ENCODE data around the gene KIF14. TPM values are rescaled to one million over a fixed set of nuclear protein-coding genes. Genes with fewer than 3 reads are reported as not detected.

The KIF14 gene
- total RNA-seq, 1 experiment from 2014 or later, result 17.8 TPM

DNA sequence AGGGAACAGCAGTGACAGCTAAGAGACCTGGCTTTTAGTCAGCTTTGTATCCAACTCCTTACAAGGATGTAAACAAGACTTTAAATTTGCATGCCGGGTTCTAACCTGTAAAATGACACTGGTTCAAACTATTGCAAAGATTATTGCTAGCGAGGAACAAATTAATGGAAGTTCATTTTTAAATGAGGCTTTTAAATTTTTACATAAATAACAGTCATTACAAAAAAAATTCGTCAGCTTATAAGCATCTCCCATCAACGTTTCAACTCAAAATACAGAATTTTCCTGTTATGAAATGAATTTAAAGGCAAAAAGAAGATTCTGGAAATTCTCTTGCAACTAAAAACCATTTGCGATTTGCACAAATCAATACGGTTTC lies 668 bp downstream of the KIF14 start:
- ATAC-seq, result no peak
- POLR2A ChIA-PET, result interaction anchor here (0.7 kb wide), 1 partner anchor 50 kb away, joined by 3 read pairs; the partner anchor contains the start of gene DDX59
- Histone ChIP-seq H3K9me3 (ENCODE audit: control insufficient read depth, insufficient read depth, low read depth, low read length) (no peaks in the 10 kb centered on the region), H3K27me3 (ENCODE audit: control insufficient read depth, insufficient read depth, low read length) (no peaks in the 10 kb centered on the region), H3K36me3 (ENCODE audit: control insufficient read depth, insufficient read depth, low read length) (peaks cover 4% of the 10 kb centered on the region; the same call in 1 of the 2 replicates), H3K27ac (ENCODE audit: low read length) (peak overlapping the region; percentile 84), H3K4me1 (ENCODE audit: control insufficient read depth, insufficient read depth, low read length) (peaks cover 10% of the 10 kb centered on the region; the same call in 1 of the 2 replicates), H3K4me3 (ENCODE audit: low read depth in 2 of 2, low read length in 2 of 2) (peak overlapping the region; percentile 69 to 91)
- in situ Hi-C loops (cut with HindIII; ENCODE audit: low pct_unique_long_range_greater_than_20kb, low sequenced_read_pairs), result no loop called here
- intact Hi-C loops (cut with micrococcal nuclease; ENCODE audit: unreplicated experiment), result loop anchor here (2.0 to 10.0 kb wide), 4 partner anchors 122 to 215 kb away; no protein-coding TSS in a partner anchor
- no peak for DNase-seq (ENCODE audit: low read depth, low spot score)
- CTCF ChIA-PET, result no interaction called here
- BruUV-seq (replicated peaks), result TSS peak; percentile 77
- TF ChIP-seq SIN3A (IDR thresholded peaks at IDR 0.05; ENCODE audit: borderline replicate concordance, insufficient read depth, low read depth, low read length) (no peak), POLR2AphosphoS5 (IDR thresholded peaks at IDR 0.05; ENCODE audit: low read depth, low read length) (no peak), TCF7L2 (IDR thresholded peaks at IDR 0.05; ENCODE audit: low read depth, low read length) (no peak)
- TF ChIP-seq, protein P1, sequence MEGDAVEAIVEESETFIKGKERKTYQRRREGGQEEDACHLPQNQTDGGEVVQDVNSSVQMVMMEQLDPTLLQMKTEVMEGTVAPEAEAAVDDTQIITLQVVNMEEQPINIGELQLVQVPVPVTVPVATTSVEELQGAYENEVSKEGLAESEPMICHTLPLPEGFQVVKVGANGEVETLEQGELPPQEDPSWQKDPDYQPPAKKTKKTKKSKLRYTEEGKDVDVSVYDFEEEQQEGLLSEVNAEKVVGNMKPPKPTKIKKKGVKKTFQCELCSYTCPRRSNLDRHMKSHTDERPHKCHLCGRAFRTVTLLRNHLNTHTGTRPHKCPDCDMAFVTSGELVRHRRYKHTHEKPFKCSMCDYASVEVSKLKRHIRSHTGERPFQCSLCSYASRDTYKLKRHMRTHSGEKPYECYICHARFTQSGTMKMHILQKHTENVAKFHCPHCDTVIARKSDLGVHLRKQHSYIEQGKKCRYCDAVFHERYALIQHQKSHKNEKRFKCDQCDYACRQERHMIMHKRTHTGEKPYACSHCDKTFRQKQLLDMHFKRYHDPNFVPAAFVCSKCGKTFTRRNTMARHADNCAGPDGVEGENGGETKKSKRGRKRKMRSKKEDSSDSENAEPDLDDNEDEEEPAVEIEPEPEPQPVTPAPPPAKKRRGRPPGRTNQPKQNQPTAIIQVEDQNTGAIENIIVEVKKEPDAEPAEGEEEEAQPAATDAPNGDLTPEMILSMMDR (IDR thresholded peaks at IDR 0.05), result no peak
- TF ChIP-seq, protein P2, sequence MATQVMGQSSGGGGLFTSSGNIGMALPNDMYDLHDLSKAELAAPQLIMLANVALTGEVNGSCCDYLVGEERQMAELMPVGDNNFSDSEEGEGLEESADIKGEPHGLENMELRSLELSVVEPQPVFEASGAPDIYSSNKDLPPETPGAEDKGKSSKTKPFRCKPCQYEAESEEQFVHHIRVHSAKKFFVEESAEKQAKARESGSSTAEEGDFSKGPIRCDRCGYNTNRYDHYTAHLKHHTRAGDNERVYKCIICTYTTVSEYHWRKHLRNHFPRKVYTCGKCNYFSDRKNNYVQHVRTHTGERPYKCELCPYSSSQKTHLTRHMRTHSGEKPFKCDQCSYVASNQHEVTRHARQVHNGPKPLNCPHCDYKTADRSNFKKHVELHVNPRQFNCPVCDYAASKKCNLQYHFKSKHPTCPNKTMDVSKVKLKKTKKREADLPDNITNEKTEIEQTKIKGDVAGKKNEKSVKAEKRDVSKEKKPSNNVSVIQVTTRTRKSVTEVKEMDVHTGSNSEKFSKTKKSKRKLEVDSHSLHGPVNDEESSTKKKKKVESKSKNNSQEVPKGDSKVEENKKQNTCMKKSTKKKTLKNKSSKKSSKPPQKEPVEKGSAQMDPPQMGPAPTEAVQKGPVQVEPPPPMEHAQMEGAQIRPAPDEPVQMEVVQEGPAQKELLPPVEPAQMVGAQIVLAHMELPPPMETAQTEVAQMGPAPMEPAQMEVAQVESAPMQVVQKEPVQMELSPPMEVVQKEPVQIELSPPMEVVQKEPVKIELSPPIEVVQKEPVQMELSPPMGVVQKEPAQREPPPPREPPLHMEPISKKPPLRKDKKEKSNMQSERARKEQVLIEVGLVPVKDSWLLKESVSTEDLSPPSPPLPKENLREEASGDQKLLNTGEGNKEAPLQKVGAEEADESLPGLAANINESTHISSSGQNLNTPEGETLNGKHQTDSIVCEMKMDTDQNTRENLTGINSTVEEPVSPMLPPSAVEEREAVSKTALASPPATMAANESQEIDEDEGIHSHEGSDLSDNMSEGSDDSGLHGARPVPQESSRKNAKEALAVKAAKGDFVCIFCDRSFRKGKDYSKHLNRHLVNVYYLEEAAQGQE (IDR thresholded peaks at IDR 0.05; ENCODE audit: insufficient read depth in 1 of 2, low read depth in 2 of 2, low read length in 1 of 2), result no peak

DNA sequence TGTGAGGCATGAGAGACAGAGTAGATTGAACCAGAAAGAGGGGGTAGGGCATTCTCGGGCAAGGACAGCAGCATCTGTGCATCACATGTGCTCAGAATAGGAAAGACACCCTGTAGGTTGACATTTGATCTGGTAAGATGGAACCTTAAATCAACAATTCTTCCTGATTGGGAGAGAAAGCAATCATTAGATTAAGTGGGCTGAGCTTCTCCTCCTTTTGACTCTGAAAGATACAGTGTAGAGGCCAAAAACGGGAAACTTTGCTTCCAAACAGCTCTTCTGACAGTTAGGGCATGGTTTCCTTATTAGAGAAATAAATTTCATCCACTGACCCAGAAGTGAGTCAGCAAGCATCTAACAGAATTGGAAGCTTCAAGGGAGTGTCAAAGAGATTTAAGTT lies 9.7 kb downstream of the KIF14 start:
- H3K4me1 ChIP-seq (ENCODE audit: control insufficient read depth, insufficient read depth, low read length), result no peaks in the 10 kb centered on the region
- no peaks in the 10 kb centered on the region for H3K9me3 ChIP-seq (ENCODE audit: control insufficient read depth, insufficient read depth, low read depth, low read length)
- H3K27me3 ChIP-seq (ENCODE audit: control insufficient read depth, insufficient read depth, low read length), result no peaks in the 10 kb centered on the region
- CTCF ChIA-PET, result interaction anchor here (0.6 kb wide), 1 partner anchor 11 kb away, joined by 3 read pairs; no protein-coding TSS in a partner anchor
- BruUV-seq (replicated peaks), result no TSS peak
- in situ Hi-C loops (cut with HindIII; ENCODE audit: low pct_unique_long_range_greater_than_20kb, low sequenced_read_pairs), result no loop called here
- ATAC-seq (no peak), DNase-seq (ENCODE audit: low read depth, low spot score) (no peak)
- H3K27ac ChIP-seq (ENCODE audit: low read length), result no peak overlapping the region
- peaks cover 12% of the 10 kb centered on the region; the same call in 1 of the 2 replicates for H3K36me3 ChIP-seq (ENCODE audit: control insufficient read depth, insufficient read depth, low read length)
- intact Hi-C loops (cut with micrococcal nuclease; ENCODE audit: unreplicated experiment), result no loop called here
- no peak overlapping the region for H3K4me3 ChIP-seq (ENCODE audit: low read depth in 2 of 2, low read length in 2 of 2)
- POLR2A ChIA-PET, result interaction anchor here (0.5 to 0.6 kb wide), 2 partner anchors 18 to 824 kb away, joined by 4 to 5 read pairs; no protein-coding TSS in a partner anchor
- TF ChIP-seq, protein P2 (IDR thresholded peaks at IDR 0.05; ENCODE audit: insufficient read depth in 1 of 2, low read depth in 2 of 2, low read length in 1 of 2), result no peak
- TF ChIP-seq SIN3A (IDR thresholded peaks at IDR 0.05; ENCODE audit: borderline replicate concordance, insufficient read depth, low read depth, low read length) (no peak), POLR2AphosphoS5 (IDR thresholded peaks at IDR 0.05; ENCODE audit: low read depth, low read length) (no peak), TCF7L2 (IDR thresholded peaks at IDR 0.05; ENCODE audit: low read depth, low read length) (no peak)
- TF ChIP-seq, protein P1 (IDR thresholded peaks at IDR 0.05), result no peak

All from Panc1 (cell line).